HG03439 (cell line): ENCODE data around the gene OSBP2.
"Not testable (repeated sequence)": the region's sequence is repeated elsewhere in the genome, so short reads cannot be mapped to it uniquely, and the experiment has no call there.

Source experiments
- ATAC-seq: cut with Tn5 transposase; IDR thresholded peaks from one replicate; pipeline ENCODE4 v1.9.1; 2021; ENCODE audit warnings: mild to moderate bottlenecking, moderate library complexity; ENCODE audit not compliant: unreplicated experiment

Gene OSBP2

DNA sequence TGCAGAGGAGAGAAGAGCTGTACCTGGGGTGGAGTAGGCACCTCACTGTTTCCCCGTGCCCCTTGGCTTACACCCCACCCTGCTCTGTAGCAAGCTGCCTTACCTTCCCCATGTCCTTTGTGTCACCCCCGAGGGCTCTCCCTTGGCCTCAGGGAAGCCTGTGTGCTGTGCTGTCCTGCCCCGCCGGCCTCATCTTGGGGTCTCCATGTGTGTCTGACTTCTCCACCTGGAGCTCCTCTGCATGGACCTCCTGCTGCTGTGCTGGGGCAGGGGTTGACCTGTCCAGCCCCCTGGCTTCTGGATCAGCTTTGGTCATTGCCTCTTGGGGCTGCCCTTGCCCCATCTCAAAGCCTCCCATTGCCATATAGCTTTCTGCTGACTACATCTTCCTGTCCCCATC lies 59.8 kb downstream of the OSBP2 start:
- ATAC-seq = no peak

GRCh38 chr22:30754971-30755758 lies 60.5 kb downstream of the OSBP2 start:
- ATAC-seq = no peak

- no peak for ATAC-seq
Observed at GRCh38 chr22:30755759-30756124, 61.1 kb downstream of the OSBP2 start.

DNA sequence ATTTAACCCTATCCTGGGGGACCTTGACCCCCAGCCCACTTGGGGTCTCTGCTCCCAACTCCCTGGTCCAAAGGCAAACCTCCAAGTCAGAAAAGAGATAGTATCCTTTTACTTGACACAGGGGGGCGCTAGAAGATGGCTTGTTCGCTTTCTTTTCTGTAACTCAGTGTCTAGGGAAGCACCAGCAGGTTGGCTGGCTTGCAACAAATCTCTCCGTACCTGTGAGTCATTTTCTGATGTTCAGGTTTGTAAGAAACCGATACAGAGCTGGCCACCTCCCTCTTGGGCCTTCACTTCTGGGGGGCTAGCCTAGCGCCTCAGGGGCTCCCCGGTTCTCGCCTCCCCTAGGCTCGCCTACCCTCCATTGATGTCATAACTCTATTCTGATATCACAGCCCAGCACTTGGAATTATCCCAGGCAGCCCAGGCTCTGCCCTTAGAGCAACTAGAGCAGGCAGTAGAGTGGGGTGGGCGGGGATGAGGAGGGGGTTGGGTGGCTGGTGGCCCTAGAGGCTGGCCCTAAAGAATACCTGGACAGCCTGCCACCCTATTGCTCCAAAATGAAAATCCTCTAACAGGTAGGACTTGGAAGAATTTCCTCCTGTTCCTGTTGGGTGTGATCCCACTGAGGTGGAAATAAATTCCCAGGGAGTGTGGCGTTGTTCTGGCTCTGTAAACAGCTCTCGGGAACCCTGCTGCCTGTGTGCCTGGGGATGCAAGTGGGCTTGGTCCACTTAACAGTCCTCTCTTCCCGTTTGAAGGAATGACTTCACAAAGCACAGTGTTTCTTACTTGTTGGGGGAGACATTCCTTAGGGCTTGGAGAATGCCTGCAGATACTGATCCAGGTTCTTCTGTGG lies 69.4 kb downstream of the OSBP2 start:
- ATAC-seq = no peak

DNA sequence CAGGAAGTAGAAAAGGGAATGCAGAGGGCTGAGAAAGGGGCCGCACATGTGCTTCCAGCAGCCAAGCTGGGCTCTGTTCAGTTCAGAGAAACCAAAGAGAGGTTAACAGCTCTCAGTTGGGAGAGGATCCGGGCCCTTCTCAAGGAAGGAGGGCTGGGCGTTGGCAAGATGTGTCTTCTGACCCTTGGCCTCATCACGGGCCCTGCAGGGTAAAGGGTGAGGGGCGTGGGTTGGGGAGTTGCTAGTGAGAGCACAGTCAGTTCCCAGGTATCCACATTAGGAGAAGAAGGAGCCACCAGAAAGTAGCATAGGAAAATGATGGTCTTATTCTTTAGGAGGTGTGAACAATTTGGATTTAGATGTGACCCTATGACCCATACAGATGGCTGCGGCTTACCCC lies 73.0 kb downstream of the OSBP2 start:
- no peak for ATAC-seq

DNA sequence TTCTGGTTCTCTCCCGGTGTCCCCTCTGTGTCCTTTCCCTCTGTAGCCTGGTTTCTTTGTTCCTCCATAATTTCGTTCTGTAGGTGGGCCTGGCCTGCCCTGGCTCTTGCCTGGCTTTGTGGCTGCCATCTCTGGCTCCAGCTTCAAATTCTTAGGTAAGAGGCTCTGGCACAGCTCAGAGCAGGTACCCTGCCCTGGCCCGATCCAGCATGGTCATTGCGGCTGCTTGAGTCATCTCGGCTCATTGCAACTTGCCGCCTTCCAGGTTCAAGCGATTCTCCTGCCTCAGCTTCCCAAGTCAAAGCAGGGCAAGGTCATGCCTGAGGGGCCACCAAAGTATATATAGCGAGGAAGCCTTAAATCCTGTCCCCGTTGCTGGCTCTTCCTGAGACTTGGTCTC lies 76.0 kb downstream of the OSBP2 start:
- no peak for ATAC-seq

DNA sequence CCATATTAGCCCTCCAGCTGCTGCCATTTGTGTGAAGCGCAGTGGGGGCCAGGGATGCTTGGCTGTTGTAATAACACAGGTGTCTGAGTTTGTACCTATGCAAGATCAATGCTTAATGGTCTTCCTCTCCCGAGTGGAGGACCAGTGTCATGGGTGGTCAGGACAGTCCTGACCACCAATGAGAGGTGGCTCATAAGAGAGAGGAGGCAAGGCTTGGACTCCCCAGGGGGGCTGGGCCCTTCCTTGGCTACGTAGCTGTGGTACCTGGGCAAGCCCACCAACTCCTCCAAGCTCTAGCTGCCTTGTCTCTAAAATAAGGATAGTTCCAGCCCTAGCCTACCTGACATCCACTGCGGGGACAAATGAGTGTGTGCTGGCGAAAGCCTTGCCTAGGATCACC lies 79.2 kb downstream of the OSBP2 start:
- ATAC-seq = no peak

DNA sequence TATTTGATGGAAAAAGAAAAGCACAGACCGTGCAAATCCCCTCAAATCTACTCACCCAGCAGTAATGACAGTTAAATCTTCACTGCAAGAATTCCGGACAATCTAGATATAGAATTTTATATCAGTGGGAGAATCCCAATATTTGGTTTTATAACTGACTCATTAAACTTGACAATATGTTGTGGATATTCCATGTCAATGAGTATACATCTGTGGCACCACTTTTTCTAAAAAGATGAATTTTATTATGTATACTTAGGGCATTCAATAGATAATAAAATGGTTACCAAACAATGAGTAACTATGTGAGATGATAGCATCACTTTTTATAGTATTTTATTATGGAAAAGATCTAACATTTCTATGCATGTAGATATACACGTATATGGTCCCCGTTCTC lies 79.9 kb downstream of the OSBP2 start:
- ATAC-seq = no peak

GRCh38 chr22:30776476-30776875 lies 81.8 kb downstream of the OSBP2 start:
- ATAC-seq = no peak

- not testable (repeated sequence) for ATAC-seq
Observed at GRCh38 chr22:30777146-30777545, 82.5 kb downstream of the OSBP2 start.

DNA sequence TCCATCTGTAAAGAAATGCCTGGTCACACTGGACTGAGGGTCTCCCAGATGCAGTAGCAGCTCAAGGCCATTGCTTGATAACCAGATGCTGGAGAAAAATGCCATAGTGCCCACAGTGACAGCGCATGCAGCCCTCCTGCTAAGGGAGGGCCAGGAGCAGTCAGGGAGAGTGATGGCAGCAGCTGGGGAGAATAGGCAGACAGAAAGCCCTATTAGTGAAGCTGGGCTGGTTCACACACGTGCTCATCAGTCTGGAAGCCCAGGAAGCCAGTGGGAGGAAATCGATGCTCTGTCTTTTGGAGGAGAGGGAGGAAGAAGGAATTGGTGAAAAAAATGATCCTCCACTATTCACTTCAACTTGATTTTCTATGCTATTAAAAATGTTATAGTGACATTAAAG lies 82.9 kb downstream of the OSBP2 start:
- no peak for ATAC-seq

DNA sequence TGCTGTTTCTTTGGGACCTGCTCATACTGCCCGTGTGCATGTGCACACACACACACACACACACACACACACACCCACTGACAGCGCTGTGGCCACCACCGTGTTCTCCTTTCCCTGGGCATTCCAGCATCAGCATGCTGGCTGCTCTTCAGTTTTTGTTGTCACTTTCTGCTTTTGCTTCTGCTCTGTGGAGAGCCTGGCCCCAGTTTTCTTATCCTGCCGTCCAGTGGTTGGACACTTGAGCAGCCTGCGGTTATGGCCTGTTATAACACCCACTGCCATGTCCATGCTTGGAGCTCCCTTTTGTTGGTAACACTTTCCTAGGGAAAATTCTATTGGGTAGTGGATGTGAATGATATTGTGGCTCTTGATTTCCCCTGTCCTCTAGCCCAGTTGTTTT lies 83.6 kb downstream of the OSBP2 start:
- no peak for ATAC-seq

- ATAC-seq = no peak
Observed at GRCh38 chr22:30780026-30780425, 85.4 kb downstream of the OSBP2 start.

- no peak for ATAC-seq
Observed at GRCh38 chr22:30781271-30781875, 86.7 kb downstream of the OSBP2 start.

- no peak for ATAC-seq
Observed at GRCh38 chr22:30782613-30783012, 87.9 kb downstream of the OSBP2 start.

DNA sequence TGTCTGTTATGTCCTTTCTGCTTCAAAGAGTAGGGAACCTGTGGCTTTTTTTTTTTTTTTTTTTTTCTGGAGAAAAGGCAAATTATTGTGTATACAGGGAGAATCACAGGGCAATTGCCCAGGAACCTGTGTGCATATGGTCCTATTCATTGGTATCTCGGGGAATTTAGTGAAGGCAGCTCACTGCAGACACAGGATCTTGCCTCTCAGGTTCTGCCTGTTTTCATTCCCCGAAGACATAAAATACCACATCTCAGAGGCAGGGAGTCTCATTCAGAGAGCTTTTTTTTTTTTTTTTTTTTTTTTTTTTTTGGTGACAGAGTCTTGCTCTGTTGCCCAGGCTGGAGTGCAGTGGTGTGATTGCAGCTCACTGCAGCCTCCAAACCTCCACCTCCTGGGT lies 88.3 kb downstream of the OSBP2 start:
- no peak for ATAC-seq

GRCh38 chr22:30785527-30785926 lies 90.9 kb downstream of the OSBP2 start:
- ATAC-seq = no peak

- no peak for ATAC-seq
Observed at GRCh38 chr22:30790366-30790765, 95.7 kb downstream of the OSBP2 start.

DNA sequence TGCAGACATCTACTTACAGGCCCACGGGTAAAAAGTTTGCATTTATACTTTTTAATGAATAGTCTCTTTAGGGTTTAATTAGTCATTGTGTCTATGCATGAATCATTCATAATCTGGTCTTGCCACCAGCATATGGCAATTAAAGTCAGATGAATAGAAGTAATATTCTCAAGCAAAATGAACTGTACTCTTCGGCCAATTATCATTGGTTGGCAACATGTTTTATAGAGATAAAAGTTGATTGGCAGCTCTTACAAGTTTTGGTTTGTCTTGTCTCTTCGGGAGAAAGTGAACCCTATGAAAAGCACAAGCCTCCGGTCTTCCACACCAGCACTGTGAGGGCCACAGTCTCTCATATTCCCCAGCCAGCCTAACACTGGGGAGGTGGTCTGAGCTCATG lies 97.8 kb downstream of the OSBP2 start:
- ATAC-seq = no peak

DNA sequence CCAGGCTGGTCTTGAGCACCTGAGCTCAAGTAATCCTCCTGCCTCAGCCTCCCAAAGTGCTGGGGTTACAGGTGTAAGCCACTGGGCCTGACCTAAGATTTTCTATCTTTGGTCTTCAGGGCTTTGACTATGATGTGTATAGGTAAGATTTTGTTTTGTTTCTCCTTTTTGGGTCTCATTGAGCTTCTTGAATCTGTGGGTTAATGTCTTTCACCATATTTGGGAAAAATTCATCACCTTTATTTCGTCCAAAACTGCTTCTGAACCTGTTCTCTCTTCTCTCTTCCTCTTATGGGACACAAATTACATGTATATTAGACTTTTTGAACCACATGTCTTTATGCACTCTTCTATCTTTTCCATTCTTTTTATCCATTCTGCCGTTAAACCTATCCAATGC lies 100.4 kb downstream of the OSBP2 start:
- no peak for ATAC-seq

DNA sequence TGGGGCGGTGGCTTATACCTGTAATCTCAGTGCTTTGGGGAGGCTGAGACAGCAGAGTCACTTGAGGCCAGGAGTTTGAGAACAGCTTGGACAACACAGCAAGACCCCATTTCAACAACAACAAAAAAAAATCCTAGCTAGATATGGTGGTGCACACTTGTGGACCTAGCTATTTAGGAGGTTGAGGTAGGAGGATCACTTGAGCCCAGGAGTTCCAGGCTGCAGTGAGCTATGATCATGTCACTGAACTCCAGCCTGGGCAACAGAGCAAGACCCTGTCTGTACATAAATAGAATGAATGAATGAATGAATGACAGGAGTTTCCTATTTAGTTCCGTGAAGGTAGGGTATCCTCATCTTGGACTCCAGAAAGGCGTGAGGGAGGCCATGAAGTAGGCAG lies 107.0 kb downstream of the OSBP2 start:
- ATAC-seq = no peak
